HCT116 (cell line): ENCODE results near the gene FGF8. TPM values are rescaled to one million over a fixed set of nuclear protein-coding genes. Genes with fewer than 3 reads are reported as not detected.

Experiments
- ATAC-seq: fragments of 200-7000 bp; cut with Tn5 transposase; 2 replicates; pipeline ENCODE4 v1.9.1; 2020; ENCODE audit warnings: mild to moderate bottlenecking, moderate library complexity
- BruUV-seq: library from RNA; stranded (reverse); fragments of 400-500 nt; replicated peaks from 2 replicates; lab custom pipeline; 2021; lab: Mats Ljungman, UMichigan
- CTCF ChIA-PET: fragments of 300-600 bp; sonication (Branson Sonifier 250); formaldehyde crosslinking; loops from one replicate; lab custom pipeline; 2021; ENCODE audit warnings: antibody characterized with exemption; lab: Charles Lee
- POLR2A ChIA-PET: fragments of 300-600, 350-600 bp; sonication (Branson Sonifier 250); formaldehyde crosslinking; loops from one replicate; lab custom pipeline; 2021; ENCODE audit warnings: antibody characterized with exemption; lab: Charles Lee
- RAD21 ChIA-PET, 2 experiments: fragments of 300-600 bp; sonication (Branson Sonifier 250); formaldehyde crosslinking; loops; one replicate each; lab custom pipeline; 2023; ENCODE audit warnings: low total read pairs in 2 of 2; ENCODE audit not compliant: uncharacterized antibody in 2 of 2, unreplicated experiment in 2 of 2, low non-redundant PET in 1 of 2; lab: Charles Lee
- DNase-seq: peaks from one replicate; pipeline ENCODE4 v3.0.0-alpha.2; 2010; ENCODE audit warnings: low read depth, low spot score
- H2AFZ ChIP-seq: fragments of 200-600 bp; shearing (Covaris generic), sonication (generic); 2 replicates; pipeline ENCODE4 v1.6.1; 2017; ENCODE audit warnings: low read depth, mixed run types, mixed read lengths, antibody characterized with exemption, low read length; ENCODE audit not compliant: poor library complexity, severe bottlenecking
- H3K27ac ChIP-seq: 2 replicates; pipeline ENCODE4 v1.5.1; 2012; ENCODE audit warnings: low read depth, low read length
- H3K27me3 ChIP-seq: fragments of 200-600 bp; sonication (generic); 2 replicates; pipeline ENCODE4 v1.6.1; 2016; ENCODE audit warnings: mixed run types, low read length, mixed read lengths; ENCODE audit not compliant: insufficient read depth
- H3K36me3 ChIP-seq, 2 experiments: fragments of 200-500 bp in 1 of 2; fragments of 200-600 bp in 1 of 2; sonication (Bioruptor generic) in 1 of 2; sonication (generic) in 1 of 2; 2 replicates each; pipeline versions ENCODE4 v1.5.1 to v1.6.1; 2014 to 2016; ENCODE audit warnings: low read length in 2 of 2, inconsistent platforms in 1 of 2, mixed read lengths in 1 of 2, mixed run types in 1 of 2; ENCODE audit not compliant: insufficient read depth in 2 of 2, control insufficient read depth in 1 of 2
- H3K4me1 ChIP-seq, 2 experiments: fragments of 200-600 bp in 1 of 2; sonication (generic) in 1 of 2; 2 replicates each; pipeline versions ENCODE4 v1.5.1 to v1.6.1; 2012 to 2017; ENCODE audit warnings: low read length in 2 of 2, inconsistent platforms in 1 of 2, mild to moderate bottlenecking in 1 of 2, mixed read lengths in 1 of 2, mixed run types in 1 of 2, moderate library complexity in 1 of 2; ENCODE audit not compliant: insufficient read depth in 2 of 2, control insufficient read depth in 1 of 2
- H3K4me2 ChIP-seq: fragments of 200-600 bp; sonication (generic); 2 replicates; pipeline ENCODE4 v1.6.1; 2017; ENCODE audit warnings: mixed run types, low read length, mixed read lengths
- H3K4me3 ChIP-seq, 2 experiments: fragments of 200-600 bp in 1 of 2; sonication (generic) in 1 of 2; replicated peaks in 1 of 2; 2 replicates each; pipeline ENCODE4 v1.5.1; 2011 to 2016; ENCODE audit warnings: low read length in 2 of 2, control low read depth in 1 of 2, low read depth in 1 of 2, mild to moderate bottlenecking in 1 of 2, mixed read lengths in 1 of 2, mixed run types in 1 of 2
- H3K79me2 ChIP-seq: fragments of 200-600 bp; sonication (generic); 2 replicates; pipeline ENCODE4 v1.6.1; 2017; ENCODE audit warnings: mild to moderate bottlenecking, mixed run types, low read length, moderate library complexity, mixed read lengths; ENCODE audit not compliant: insufficient read depth
- H3K9ac ChIP-seq: fragments of 200-600 bp; sonication (generic); 2 replicates; pipeline ENCODE4 v1.6.1; 2016; ENCODE audit warnings: low read length, mixed read lengths
- H3K9me2 ChIP-seq: fragments of 200-600 bp; sonication (generic), shearing (Covaris generic); 2 replicates; pipeline ENCODE4 v1.6.1; 2017; ENCODE audit warnings: mixed run types, mild to moderate bottlenecking, moderate library complexity; ENCODE audit not compliant: insufficient read depth
- H3K9me3 ChIP-seq, 2 experiments: fragments of 200-500 bp in 1 of 2; fragments of 200-600 bp in 1 of 2; sonication (Bioruptor generic) in 1 of 2; sonication (generic) in 1 of 2; 2 replicates each; pipeline ENCODE4 v1.6.1; 2014 to 2017; ENCODE audit warnings: low read length in 2 of 2, mixed read lengths in 2 of 2, inconsistent platforms in 1 of 2, low read depth in 1 of 2, mild to moderate bottlenecking in 1 of 2, mixed run types in 1 of 2, moderate library complexity in 1 of 2; ENCODE audit not compliant: control insufficient read depth in 1 of 2, insufficient read depth in 1 of 2
- H4K20me1 ChIP-seq: fragments of 200-600 bp; sonication (generic), shearing (Covaris generic); 2 replicates; pipeline ENCODE4 v1.6.1; 2017; ENCODE audit warnings: mixed run types, mild to moderate bottlenecking, moderate library complexity; ENCODE audit not compliant: insufficient read depth
- CEBPB ChIP-seq: IDR thresholded peaks from 2 replicates; pipeline ENCODE4 v1.6.1; 2012; ENCODE audit warnings: low read depth
- CTCF ChIP-seq, 3 experiments: fragments of 200-600 bp in 1 of 3; sonication (generic) in 1 of 3; IDR thresholded peaks in 2 of 3; conservative IDR thresholded peaks in 1 of 3; 2 replicates each; pipeline ENCODE4 v1.5.1; 2012 to 2017; ENCODE audit warnings: low read depth in 2 of 3, low read length in 2 of 3, antibody characterized with exemption in 1 of 3, borderline replicate concordance in 1 of 3, control low read depth in 1 of 3, mild to moderate bottlenecking in 1 of 3, mixed read lengths in 1 of 3, mixed run types in 1 of 3, moderate library complexity in 1 of 3; ENCODE audit not compliant: insufficient read depth in 1 of 3
- EZH2phosphoT487 ChIP-seq: fragments of 200-600 bp; IDR thresholded peaks from 2 replicates; pipeline ENCODE4 v1.6.1; 2018; ENCODE audit warnings: antibody characterized with exemption, borderline replicate concordance
- FOSL1 ChIP-seq: IDR thresholded peaks from 2 replicates; pipeline ENCODE4 v1.6.1; 2012; ENCODE audit warnings: low read depth
- MAX ChIP-seq: IDR thresholded peaks from 2 replicates; pipeline ENCODE4 v1.6.1; 2012
- POLR2A ChIP-seq: IDR thresholded peaks from 2 replicates; pipeline ENCODE4 v1.7.0; 2011; ENCODE audit warnings: borderline replicate concordance; ENCODE audit not compliant: insufficient read depth, insufficient read length; ENCODE audit errors: extremely low read depth
- POLR2AphosphoS5 ChIP-seq: IDR thresholded peaks from 2 replicates; pipeline ENCODE4 v1.6.1; 2011; ENCODE audit warnings: mild to moderate bottlenecking, low read depth, low read length, moderate library complexity
- RAD21 ChIP-seq: IDR thresholded peaks from 2 replicates; pipeline ENCODE4 v1.6.1; 2012; ENCODE audit warnings: low read depth, mild to moderate bottlenecking
- SIN3A ChIP-seq: IDR thresholded peaks from 2 replicates; pipeline ENCODE4 v1.6.1; 2012; ENCODE audit warnings: low read depth
- SP1 ChIP-seq: IDR thresholded peaks from 2 replicates; pipeline ENCODE4 v1.6.1; 2012; ENCODE audit warnings: low read depth
- SRF ChIP-seq: IDR thresholded peaks from 2 replicates; pipeline ENCODE4 v1.6.1; 2012; ENCODE audit warnings: low read depth
- TCF7L2 ChIP-seq: IDR thresholded peaks from 2 replicates; pipeline ENCODE4 v1.7.0; 2011; ENCODE audit warnings: borderline replicate concordance, inconsistent platforms; ENCODE audit not compliant: insufficient read depth, insufficient read length; ENCODE audit errors: extremely low read depth
- YY1 ChIP-seq: IDR thresholded peaks from 2 replicates; pipeline ENCODE4 v1.6.1; 2011; ENCODE audit warnings: low read length, low read depth, moderate library complexity, mild to moderate bottlenecking; ENCODE audit not compliant: insufficient replicate concordance; ENCODE audit errors: extremely low read depth
- ZBTB33 ChIP-seq: IDR thresholded peaks from 2 replicates; pipeline ENCODE4 v1.6.1; 2011; ENCODE audit warnings: mild to moderate bottlenecking, low read length, moderate library complexity; ENCODE audit not compliant: insufficient replicate concordance; ENCODE audit errors: extremely low read depth
- ZNF274 ChIP-seq: fragments of 200-500 bp; sonication (Bioruptor generic); IDR thresholded peaks from 2 replicates; pipeline ENCODE4 v1.6.1; 2014; ENCODE audit warnings: mild to moderate bottlenecking, low read depth, low read length, inconsistent platforms
- intact Hi-C: fragments of 100-400 bp; cut with micrococcal nuclease; formaldehyde crosslinking; loops from 2 replicates; pipeline ENCODE4 v1.10.0; 2022
- total RNA-seq: library from RNA; stranded (reverse); gene quantifications from one replicate; pipeline ENCODE4 v1.2.1, GENCODE V29; 2021; ENCODE audit not compliant: unreplicated experiment
- TF ChIP-seq, protein P1 (sequence below): IDR thresholded peaks from 2 replicates; pipeline ENCODE4 v1.6.1; 2012; ENCODE audit warnings: low read depth
- TF ChIP-seq, protein P2 (sequence below): IDR thresholded peaks from 2 replicates; pipeline ENCODE4 v1.6.1; 2012

Gene FGF8
- total RNA-seq, 1 experiment from 2014 or later, result 2.7 TPM

DNA sequence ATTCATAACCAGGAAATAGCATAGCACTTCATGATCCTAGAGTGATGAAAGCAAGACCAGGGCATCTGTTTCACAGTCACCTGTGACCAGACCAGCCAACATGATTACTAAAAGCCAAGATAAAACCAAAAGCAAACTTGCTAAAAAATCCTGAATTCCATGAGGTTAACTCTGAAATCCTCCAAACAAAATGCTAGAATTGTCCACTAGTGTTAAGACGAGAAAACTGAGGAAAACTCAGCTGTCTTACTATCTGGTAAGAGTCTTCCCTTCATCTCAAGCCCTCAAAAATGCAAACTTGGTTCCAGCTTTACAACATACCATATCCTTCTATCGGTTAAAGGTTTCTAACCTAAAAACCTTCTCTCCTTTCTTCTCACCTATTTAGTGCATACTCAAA lies 8.6 kb upstream of the FGF8 start:
- peak overlapping the region; percentile 66; the same call in 1 of the 2 replicates for H3K27ac ChIP-seq
- no peak overlapping the region for H2AFZ ChIP-seq
- CTCF ChIA-PET, result interaction anchor here (0.6 to 5.8 kb wide), 5 partner anchors 52 to 571 kb away, joined by 4 to 220 read pairs (median 8); no protein-coding TSS in a partner anchor
- no peak overlapping the region for H3K9ac ChIP-seq
- peak overlapping the region; percentile 94 for H3K4me2 ChIP-seq
- no peak for ATAC-seq
- no peaks in the 10 kb centered on the region for H3K27me3 ChIP-seq
- TF ChIP-seq CEBPB, result no peak
- TF ChIP-seq RAD21, result no peak
- TF ChIP-seq, protein P1, sequence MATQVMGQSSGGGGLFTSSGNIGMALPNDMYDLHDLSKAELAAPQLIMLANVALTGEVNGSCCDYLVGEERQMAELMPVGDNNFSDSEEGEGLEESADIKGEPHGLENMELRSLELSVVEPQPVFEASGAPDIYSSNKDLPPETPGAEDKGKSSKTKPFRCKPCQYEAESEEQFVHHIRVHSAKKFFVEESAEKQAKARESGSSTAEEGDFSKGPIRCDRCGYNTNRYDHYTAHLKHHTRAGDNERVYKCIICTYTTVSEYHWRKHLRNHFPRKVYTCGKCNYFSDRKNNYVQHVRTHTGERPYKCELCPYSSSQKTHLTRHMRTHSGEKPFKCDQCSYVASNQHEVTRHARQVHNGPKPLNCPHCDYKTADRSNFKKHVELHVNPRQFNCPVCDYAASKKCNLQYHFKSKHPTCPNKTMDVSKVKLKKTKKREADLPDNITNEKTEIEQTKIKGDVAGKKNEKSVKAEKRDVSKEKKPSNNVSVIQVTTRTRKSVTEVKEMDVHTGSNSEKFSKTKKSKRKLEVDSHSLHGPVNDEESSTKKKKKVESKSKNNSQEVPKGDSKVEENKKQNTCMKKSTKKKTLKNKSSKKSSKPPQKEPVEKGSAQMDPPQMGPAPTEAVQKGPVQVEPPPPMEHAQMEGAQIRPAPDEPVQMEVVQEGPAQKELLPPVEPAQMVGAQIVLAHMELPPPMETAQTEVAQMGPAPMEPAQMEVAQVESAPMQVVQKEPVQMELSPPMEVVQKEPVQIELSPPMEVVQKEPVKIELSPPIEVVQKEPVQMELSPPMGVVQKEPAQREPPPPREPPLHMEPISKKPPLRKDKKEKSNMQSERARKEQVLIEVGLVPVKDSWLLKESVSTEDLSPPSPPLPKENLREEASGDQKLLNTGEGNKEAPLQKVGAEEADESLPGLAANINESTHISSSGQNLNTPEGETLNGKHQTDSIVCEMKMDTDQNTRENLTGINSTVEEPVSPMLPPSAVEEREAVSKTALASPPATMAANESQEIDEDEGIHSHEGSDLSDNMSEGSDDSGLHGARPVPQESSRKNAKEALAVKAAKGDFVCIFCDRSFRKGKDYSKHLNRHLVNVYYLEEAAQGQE, result no peak
- no peak for TF ChIP-seq SIN3A
- no peak for TF ChIP-seq YY1
- TF ChIP-seq POLR2AphosphoS5, result no peak
- no peak for TF ChIP-seq SRF
- no peak for TF ChIP-seq FOSL1
- TF ChIP-seq CTCF (IDR thresholded peaks at IDR 0.05 in 2 of 3, conservative IDR thresholded peaks at IDR 0.05 in 1 of 3; ENCODE audit: borderline replicate concordance in 1 of 3, insufficient read depth in 1 of 3, low read depth in 2 of 3, low read length in 2 of 3), result no peak
- TF ChIP-seq EZH2phosphoT487, result no peak
- TF ChIP-seq, protein P2, sequence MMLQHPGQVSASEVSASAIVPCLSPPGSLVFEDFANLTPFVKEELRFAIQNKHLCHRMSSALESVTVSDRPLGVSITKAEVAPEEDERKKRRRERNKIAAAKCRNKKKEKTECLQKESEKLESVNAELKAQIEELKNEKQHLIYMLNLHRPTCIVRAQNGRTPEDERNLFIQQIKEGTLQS, result no peak
- TF ChIP-seq TCF7L2, result no peak
- TF ChIP-seq MAX, result no peak
- TF ChIP-seq ZBTB33, result no peak
- no peak for TF ChIP-seq POLR2A
- TF ChIP-seq SP1, result no peak
- TF ChIP-seq ZNF274, result no peak
- no peak for DNase-seq
- peaks cover 3% of the 10 kb centered on the region; the same call in 1 of the 2 replicates for H4K20me1 ChIP-seq
- no peaks in the 10 kb centered on the region for H3K9me3 ChIP-seq
- RAD21 ChIA-PET, result no interaction called here
- peaks cover 33 to 35% of the 10 kb centered on the region in 2 experiments; a peak in 3 of 4 replicates for H3K36me3 ChIP-seq
- H3K79me2 ChIP-seq, result peaks cover 39% of the 10 kb centered on the region
- 0 out of 4 replicates have a peak overlapping the region, but pooled peaks of 1 of the 2 experiments have one; percentile 74 for H3K4me3 ChIP-seq
- no peaks in the 10 kb centered on the region for H3K9me2 ChIP-seq
- intact Hi-C loops, result loop anchor here (5.0 kb wide), 2 partner anchors 33 to 197 kb away; partner anchors contain the start of genes DPCD, OGA and POLL
- BruUV-seq, result no TSS peak
- H3K4me1 ChIP-seq, result peaks cover 19 to 42% of the 10 kb centered on the region in 2 experiments
- POLR2A ChIA-PET, result interaction anchor here (1.5 to 2.1 kb wide), 2 partner anchors 11 to 12 kb away, joined by 5 to 6 read pairs; no protein-coding TSS in a partner anchor
